Left forelimb (tissue), 1 donor: ENCODE results near the gene NPAS3.

Experiments
- DNase-seq: peaks from one replicate; pipeline ENCODE4 v3.0.0-alpha.2; 2018; ENCODE audit warnings: low spot score

The NPAS3 gene

DNA sequence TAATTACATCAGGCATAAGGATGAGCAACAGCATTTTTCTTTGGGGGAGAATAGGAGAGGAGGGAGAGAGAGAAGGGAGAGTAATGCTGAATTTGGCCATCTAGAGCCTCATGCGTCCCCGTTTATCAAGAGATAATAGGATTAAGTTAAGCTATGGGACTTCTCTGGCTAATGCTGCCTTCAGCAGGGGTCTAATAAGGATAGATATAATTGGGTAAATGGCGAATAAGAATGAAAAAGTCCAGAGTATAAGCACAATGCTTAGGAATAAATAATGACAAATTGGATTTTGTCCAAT, 542.2 kb downstream of the NPAS3 start:
- no peak for DNase-seq

DNA sequence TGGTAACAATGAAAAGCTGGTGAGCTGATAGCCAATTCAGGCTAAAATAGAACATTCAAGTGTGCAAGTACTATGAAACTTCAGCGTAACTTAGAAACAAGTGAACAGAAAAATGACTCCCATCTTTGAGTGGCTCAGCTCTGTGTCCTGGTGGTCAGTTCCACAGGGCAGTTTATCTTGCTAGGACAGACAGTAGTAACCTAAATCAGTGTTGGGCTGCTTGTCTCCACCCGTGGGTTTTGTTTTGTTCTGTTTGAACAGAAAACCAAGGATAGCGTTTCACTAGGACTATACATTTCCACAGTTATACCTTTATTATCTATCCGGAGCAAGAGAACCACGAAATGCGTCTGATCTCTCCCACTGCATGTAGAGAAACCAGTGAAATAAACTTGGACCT, 544.4 kb downstream of the NPAS3 start:
- DNase-seq = no peak

DNA sequence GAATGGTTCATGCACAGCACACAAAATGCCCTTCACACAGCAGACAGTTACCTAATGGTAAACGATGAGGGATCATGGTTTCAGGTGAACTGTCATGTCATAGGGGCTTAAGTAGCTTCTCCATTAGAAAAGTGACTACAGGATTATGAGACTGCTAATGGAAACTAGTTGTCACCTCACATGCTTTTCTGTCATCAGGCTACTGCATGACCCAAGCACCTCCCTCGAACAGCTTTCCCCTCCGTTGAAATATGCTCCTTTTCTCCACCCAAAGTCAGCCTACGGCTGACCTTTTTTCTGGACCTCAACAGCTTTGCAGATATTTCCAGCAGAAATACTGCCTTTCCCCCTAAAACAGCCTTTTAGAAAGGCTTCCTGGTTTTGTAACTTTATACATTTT, 544.9 kb downstream of the NPAS3 start:
- DNase-seq = no peak

DNA sequence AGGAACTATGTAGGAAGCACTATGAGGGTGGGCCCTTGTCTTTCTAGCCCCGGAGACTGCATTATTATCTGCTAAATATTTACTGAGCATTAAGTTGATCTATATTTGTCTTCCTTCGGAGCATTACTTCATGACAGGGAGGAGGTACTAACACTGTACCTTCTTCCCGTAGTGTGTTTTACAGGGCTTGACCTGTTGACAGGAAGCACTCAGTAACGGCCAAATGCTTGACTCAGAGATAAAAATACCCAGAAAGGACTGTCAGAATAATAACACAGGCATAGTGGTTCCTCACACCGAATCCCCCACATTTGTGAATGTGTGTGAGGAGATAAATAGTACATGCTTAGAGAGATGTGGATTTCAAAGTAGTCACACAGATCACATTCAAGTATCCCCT, 545.6 kb downstream of the NPAS3 start:
- DNase-seq = no peak

DNA sequence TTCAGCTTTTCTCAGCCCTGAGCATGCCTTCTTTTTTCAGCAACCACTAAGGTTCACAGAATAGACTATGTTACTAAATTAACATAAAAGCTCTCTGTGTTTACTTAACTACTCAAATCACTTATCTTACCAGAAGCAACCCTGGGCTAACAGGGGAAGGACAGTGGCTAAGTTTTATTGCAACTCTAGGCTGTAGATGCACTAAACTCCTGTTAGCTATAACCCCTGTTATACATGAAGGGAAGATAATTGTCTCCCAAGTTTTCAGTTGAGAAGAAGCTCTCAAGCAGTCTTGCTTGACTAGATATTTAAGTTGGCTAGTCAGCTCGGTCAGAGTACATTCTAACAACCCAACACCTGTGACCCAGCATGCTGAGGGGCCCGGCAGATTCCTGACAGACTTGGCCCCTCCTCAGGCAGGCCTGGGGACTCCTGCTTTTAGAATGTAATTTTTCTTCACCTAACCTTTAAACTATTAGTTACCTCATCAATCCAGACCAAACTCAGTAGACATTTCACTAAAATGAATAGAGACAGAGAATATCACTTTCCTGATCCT, 547.7 kb downstream of the NPAS3 start:
- no peak for DNase-seq

DNA sequence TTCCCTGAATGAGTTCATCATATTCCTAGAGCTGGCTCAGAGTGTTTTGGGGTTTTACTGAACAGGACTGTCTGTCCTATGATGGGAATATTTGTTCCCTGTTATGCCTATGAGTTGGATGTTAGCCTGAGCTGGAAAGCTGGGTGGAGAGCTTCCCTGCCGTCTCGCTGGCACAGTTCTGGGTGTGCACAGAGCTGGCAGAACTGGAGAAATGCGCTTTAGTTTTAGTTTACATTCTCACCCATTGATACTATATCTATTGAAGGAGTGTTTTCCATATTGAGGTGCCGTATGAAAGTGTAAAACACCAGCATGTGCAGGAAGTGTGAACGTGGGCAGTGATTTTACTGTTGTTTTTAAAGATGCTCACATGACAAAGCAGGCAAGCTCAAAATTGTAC, 549.9 kb downstream of the NPAS3 start:
- no peak for DNase-seq

DNA sequence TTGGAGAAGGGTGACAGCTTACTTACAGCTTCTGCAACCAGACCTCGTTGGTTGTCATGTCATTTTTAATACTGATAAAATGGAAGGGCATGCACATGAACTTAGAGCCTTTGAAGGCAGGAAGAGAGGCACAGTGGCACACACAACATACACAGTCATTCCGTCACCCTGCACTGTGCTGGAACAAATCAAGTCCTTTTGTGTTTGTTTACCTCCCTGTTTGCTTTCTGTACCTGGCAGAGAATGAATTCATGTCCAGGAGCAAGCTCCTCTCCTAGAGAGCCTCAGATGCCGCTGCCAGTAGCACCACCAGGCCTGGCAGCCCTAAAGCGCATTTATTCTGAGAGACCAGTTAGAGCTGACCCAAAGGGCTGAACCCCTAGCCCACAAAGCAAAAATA, 551.9 kb downstream of the NPAS3 start:
- DNase-seq = no peak

DNA sequence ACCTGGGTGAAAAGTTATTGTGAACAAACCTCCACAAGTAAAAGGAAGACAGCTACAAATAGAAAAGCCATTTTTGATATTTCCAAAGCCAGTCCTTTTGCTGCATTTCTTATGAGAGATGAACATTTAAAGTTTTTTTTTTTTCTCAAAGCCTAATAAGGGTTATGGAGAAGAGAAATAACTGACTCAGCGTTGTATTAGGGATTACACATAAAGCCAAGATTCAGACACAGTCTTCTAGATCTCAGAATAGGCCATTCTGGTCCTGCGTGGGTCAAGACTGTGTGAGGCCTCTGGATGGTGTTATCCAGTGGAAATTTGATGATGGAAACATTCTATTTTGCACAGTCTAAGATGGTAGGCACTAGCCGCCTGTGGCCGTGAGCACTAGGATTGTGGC, 552.4 kb downstream of the NPAS3 start:
- no peak for DNase-seq

DNA sequence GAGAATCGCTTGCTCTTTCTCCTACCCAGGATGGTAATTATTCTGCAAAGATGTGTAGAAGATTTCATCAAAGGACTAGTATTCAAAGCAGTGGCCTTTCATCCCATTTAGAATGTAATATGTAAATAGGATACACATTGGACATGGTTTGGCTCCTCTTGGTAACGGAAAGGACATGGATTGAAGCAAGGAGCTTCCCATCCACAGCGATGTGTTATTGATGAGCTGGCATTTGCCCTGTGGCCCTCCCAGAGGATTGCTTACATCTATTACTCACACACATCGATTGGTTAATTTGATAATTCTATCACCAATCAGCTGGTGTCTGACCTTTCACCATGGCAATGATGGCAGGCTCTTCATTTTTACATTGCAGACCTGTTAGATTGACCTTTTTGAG, 553.8 kb downstream of the NPAS3 start:
- no peak for DNase-seq

DNA sequence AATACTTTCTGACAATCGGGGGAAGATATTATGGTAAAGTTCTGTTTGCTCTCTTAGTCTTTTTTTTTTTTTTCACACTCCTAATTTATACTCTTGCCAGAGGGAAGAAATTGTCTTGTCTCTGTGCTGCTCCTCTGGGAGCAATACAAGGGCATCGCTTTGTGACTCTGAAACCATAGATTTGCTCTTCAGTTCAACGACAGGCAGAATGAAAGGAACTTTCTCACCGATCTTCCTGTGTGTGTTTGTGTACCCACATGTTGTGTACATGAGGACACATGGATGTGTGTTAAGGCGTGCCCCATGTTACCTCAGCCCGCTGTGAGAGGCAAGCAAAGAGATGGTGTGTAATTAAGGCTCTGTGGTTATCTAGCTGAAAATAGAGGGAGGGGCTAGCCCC, 554.6 kb downstream of the NPAS3 start:
- no peak for DNase-seq

DNA sequence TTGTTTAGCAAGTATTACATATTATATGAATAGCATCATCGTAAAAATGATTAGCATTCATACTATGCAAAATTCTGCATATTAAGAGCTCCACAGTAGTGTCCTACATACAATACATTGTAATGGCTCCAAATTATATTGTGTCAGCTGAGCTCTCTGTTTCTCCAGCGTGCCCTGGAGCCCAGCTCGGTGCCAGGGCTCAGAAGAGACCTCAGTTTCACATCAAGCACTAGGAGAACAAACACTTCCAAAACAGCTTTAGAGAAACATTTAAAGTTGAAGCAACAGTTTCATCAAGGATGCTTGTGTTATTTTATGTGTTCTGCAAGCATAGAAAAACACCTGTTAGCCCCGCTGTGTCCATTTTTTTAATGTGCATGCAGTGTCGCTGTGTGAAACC, 555.3 kb downstream of the NPAS3 start:
- no peak for DNase-seq

DNA sequence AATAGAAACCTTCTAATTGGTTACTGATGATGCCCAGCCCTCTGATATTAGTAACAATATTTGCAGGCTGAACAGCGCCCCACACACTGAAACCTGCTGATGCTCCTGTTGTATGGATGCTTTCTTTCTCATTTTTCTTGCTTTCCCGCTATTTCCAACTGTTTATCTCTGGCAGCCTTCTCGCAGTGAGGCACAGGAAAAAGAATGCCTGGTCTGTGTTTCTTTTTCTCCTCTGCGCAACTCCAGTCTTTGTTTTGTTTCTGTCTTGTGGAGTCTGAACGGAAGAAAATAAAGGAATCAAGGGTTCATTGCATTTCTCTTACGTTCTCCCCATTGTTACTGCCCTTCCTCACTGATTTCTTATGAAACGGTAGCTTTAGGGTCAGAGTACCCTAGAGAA, 561.0 kb downstream of the NPAS3 start:
- no peak for DNase-seq

DNA sequence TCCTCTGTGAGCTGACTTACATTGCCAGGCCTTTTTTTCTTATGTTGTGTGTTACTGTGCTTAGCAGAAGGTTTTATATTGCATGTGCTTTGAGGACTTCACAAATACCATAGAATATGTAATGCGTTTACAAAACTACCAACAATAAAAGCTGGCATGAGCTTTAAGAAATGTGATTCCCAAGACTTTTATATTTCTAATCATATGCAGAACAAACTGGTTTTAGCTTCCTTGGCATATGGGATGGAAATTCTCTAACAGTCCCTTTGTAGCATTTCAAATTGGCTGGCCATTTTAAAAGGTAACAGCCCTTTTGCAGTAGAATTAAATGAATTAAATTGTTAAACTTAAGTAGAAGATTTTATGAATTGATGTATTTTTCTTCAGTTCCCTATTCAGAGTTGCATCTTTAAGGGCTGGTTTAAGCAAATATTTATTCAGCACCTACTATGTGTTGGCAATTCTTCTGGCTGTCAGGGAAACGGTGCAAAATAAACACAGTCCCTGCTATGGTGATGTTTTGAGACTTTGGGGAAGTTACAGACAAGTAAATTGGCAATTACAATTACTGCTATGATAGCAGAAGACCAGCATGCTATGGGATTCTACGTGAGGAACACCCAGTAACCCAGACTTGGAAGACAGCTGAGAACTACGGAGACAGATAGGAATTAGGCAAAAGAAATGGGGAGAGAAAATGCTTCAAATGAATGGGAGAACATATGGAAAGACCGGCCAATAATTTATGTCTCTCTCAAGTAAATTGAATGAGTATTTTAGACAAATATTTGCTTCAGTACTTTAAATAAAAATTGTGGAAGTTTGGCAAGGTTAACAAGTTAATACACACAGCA, 565.8 kb downstream of the NPAS3 start:
- no peak for DNase-seq

DNA sequence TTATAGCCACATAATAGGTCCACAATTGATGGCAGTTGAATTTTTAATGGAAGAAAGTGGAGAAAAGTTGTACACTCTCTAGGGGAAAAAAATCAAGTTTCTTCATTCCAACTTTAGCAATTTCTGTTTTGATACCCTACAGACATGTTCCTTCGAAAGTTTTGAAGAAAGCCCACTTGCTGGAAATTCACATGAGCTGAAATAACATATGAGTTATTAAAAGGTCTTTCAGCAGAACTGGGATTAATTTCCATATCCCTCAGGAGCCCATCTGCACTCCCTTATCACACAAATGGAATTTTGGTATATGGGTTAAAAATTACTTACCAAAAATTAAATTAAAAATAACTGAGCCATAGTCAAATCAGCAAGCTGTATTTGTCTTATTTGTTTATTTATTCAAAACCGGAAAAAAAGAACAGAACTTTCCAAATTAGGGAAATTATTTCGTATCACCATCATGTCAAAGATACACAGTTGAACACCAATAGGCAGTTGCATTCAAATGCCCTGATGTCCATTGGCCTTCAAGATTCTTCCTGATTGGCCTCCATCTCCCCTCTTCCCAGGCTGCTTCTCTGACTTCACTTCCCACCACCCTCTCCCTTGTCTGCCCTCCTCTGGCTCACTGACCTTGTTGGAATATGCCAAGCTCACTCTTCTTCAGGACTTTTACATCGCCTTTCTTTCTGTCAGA, 566.7 kb downstream of the NPAS3 start:
- DNase-seq = no peak

DNA sequence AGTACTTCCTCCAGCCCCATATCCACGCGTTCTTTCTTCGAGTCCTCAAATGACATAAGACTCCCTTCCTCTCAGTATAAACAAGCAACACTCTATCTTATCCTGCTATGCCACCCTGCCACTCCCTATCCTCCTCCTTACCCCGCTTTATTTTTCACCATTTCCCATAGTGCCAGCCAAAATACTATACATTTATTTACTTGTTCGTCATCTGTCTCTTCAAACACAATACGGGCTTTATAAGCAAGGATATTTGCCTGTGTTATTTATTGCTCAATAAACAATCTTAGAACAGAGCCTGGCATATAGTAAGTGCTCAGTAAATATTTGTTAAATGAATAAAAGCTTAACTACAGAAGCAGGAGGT, 567.3 kb downstream of the NPAS3 start:
- DNase-seq = no peak

DNA sequence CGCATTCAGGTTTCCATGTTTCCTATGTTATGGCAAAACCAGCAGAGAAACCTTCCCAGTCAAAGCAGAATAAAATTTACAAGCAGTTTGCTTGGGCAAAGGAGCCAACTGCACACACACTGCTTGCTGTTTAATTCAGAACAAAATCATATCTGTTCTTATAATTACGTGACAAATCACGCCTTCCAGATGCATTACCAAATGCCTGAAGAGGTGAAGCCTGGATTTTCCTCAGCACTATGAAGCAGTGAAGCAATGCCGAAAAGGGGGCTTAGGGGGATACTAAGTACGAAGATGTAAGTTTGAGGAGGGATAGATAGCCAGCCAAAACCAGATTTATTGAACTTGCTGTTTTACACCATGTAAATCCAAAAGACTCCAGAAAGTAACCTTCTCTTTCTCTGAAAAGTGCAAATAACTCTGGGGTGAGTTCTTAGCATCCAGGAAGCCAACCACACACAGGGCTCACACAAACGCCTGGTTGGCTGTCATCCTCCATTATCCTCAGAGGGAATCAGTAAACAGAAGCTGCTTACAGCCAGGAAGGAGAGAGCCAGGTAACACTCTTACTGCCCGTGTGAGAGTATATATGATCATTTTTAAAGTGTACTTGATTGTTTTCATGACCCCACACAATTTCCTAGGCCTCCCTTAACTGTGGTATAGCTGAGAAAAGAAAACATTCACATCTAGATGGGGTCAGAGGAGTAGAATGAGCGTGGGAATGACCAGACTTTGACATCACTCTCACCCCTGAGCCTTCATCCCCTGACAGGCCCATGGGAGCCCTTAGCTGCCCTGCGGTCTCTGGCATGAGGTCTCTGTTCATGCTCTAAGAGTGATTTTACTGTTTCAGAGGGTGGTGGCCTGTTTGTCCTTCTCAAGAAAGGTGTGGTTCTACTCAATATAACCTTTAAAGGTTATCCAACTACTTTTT, 569.7 kb downstream of the NPAS3 start:
- DNase-seq = no peak

DNA sequence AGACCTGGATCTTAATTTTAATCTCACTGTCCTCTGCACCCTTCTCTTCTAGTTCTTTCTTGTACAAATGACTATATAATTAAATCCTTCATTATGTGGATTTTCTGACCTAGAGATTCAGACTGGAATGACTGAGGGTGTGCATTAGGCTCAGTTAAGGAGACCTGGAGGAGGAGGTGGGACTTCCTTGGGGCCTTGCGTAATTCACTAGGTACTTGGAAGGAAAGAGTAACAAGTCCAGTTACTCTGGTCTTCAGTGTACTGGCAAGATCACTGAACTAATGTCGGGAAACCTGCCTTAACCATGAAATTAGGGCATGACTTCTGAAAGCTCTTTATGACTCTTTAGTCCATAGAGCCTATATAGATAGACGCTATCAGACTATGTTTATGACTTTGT, 570.8 kb downstream of the NPAS3 start:
- DNase-seq = no peak

DNA sequence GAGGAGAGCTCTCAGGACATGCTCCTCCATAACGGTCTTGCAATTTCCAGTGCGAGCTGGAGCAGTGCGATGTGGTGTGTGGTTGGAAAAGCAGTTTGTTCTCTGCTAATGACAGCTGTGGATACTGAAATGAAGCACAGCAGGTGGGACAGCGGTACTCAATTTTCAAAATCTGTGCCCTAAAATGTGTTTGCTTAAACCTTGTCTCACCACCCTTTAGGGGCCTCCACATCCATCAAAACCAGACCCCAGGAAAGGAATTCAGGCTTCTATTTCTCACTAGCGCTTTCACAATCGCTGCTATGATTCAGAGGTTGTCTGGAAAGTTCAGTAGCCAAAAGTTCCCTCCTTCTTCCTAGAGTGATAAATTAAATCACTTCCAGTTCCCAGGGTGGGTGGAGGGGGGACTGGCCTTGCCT, 571.4 kb downstream of the NPAS3 start:
- DNase-seq = no peak

DNA sequence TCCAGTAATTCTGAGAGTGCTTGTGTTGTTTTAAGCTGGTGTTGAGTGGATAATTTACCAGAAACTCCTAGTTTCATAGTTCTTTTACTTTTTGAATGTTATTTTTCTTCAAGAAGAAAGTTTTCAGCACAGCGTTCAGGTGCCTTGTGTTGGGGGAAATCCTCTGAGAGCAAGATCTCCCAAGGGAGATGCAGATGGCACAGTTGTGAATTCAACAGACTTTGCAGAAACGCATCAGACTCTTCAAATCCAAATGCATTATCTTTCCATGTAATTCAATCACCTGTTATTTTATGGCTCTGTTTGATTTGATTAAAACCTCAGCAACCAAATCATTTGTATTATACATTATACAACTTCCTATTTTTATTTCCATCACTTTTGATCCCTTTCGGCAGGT, 572.3 kb downstream of the NPAS3 start:
- no peak for DNase-seq

DNA sequence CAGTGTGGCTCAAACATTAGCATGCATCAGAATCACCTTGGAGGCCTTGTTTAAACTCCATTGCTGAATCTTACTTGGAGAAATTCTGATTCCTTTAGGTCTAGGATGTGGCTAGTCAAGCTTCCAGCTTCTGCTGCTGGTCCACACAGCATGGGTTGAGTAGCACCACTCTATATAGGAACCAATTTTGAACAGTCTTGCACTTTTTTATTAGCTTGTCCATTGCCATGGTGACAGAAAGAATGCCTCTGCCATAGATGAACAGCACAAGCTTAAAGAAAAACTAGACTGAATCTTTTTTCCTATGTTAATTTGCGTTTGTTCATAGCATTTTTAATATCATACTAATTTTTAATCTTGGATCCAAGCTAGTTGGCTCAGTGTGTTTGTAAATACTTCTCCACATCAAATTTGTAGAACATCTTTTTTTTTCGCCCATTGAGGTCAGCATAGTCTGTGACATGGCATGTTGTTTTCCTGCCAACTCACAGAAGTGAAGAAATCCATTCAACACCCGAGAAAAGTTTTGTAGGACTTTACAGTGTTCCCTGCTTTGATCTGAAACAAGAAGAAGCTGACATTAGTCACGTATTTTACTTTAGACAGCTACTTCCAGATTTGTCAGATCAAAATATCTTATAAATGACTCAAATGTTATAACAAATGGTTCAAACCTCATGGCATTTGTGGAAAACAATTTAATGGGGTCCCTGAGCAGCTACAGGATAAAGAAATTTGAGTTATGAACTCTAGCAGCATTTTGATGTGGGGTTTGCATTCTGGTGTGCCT, 573.4 kb downstream of the NPAS3 start:
- DNase-seq = no peak

DNA sequence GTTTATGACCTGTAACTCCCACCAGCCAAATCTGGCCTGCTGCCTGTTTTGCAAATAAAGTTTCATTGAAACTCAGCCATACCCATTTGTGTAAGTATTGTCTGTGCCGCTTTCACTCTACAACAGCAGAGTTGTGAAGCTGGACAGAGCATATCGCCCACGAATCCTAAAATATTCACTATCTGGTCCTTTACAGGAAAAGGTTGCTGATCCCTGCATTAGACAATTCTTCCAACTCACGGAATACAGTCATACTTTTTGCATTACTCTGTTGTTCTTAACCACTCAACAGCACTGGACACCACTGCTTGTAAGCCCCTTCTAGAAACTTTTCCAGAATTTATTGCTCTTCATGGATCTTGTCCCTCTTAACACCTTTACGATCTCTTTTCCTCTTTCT, 576.8 kb downstream of the NPAS3 start:
- no peak for DNase-seq

DNA sequence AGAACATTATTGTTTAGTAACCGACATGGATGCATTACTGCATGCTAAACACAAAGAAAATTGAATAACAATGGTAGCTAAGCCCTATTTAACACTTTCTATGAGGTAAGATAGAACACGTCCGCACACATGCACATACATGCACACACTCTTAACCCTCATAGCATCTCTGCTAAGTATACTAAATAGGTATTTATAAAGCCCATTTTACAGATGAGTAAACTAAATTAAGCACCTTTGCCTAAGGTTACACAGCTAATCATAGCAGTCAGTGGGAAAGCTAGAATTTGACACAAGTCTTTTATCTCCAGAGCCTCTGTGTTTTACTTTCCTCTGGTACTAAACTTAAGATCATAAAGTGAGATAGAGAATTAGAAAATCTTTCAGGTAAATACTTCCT, 577.2 kb downstream of the NPAS3 start:
- DNase-seq = no peak
